ENCODE results near the gene CASTOR1. TPM values are rescaled to one million over a fixed set of nuclear protein-coding genes. Genes with fewer than 3 reads are reported as not detected.
A peak's percentile ranks its signal among the peaks of the same experiment; 100 is the strongest.

CASTOR1 gene
- total RNA-seq, 4 donors from 2014 or later, result 1.8 to 11.6 (median 6.0) TPM

DNA sequence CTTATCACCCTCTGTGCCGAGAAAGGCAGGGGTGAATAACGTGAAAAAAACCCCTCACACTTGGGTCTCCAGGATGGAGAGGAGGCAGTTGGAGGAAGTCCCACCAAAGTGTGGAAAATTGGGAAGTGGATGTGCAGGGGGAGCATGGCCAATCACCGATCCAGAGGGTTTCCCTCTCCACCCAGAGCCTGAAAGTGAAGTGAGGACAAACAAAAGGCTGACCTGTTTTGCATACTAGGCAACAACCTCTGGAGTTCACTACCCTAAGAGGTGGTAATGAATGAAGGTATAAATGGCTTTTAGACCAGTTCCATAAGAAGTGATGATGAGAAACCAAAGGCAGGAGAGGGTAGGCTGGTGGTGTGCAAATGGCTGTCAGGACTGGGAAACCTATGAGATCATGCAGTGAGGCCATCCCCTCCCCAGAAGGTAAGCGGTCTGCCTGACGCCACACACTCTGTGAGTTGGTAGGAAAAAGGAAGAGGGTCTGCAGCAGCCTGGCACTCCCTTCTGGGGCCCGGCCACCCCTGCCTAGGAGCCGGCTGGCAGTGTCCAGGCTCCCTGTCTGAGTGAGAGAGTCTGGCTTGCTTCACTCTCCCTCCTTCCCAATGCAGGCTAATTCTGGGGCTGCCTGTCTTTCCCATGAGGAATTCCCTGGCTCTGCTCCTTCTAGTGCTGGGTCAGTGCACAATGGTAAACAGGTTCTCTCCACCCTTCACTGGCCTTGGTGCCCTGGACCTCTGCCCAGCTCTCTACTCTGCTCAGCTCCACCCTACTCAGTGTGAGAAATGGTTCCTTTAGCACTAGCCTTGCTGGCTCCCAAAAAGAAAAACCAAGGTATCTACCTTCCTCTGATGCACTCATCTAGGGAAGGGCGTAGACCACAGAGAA lies 21.8 kb upstream of the CASTOR1 start:
- no peaks in the 10 kb centered on the region for H3K27me3 ChIP-seq
- peak in 1 of 3 donors; percentile 68 for DNase-seq
- H3K36me3 ChIP-seq, result no peaks in the 10 kb centered on the region
- peaks cover 10 to 93% (median 70%) of the 10 kb centered on the region in 4 donors for H3K4me1 ChIP-seq
- peak overlapping the region; percentile 59 to 89 (median 87) for H3K27ac ChIP-seq
- TF ChIP-seq, protein P1, sequence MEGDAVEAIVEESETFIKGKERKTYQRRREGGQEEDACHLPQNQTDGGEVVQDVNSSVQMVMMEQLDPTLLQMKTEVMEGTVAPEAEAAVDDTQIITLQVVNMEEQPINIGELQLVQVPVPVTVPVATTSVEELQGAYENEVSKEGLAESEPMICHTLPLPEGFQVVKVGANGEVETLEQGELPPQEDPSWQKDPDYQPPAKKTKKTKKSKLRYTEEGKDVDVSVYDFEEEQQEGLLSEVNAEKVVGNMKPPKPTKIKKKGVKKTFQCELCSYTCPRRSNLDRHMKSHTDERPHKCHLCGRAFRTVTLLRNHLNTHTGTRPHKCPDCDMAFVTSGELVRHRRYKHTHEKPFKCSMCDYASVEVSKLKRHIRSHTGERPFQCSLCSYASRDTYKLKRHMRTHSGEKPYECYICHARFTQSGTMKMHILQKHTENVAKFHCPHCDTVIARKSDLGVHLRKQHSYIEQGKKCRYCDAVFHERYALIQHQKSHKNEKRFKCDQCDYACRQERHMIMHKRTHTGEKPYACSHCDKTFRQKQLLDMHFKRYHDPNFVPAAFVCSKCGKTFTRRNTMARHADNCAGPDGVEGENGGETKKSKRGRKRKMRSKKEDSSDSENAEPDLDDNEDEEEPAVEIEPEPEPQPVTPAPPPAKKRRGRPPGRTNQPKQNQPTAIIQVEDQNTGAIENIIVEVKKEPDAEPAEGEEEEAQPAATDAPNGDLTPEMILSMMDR (IDR thresholded peaks at IDR 0.05), result no peak
- TF ChIP-seq POLR2A (IDR thresholded peaks at IDR 0.05), result no peak
- H3K4me3 ChIP-seq, result peak overlapping the region in 1 of 4 donors; percentile 14
- no peaks in the 10 kb centered on the region for H3K9me3 ChIP-seq

DNA sequence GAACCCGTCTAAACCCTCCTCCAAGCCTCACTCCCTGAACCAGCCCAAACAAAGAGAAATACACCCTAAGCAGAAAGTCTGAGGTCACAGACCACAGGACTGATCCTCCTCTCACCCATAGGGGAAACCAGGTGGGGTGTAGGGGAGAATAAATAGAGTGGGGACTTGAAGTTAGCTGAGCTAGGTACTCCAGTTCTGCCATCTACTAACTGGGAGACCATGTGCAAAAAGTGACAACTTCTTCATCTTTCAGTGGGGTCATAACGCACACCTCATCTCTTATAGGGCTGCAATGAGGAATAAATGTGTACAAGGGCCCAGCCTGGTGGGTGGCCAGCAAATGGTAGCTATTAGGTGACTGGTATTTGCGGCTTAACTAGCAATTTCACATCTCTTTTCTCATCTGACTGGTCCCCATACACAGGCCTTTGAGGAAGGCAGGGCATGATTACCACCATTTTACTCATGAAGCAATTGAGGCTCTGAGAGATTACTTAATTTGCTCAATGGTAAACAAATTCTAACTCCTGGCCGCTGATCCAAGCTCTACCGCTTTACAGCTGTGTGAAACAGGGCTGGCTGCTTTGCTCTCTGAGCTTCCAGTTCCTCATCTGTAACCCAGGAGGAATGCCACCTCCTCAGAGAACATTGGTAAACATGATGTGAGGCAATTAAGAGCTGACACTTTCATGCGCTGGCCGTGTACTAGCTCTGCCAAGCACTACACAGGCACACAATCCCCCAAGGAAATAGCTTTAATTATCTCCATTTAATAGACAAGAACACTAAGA lies 20.8 kb upstream of the CASTOR1 start:
- Histone ChIP-seq H3K36me3 (no peaks in the 10 kb centered on the region), H3K4me1 (peaks cover 17 to 96% (median 72%) of the 10 kb centered on the region in 4 donors), H3K9me3 (no peaks in the 10 kb centered on the region), H3K4me3 (no peak overlapping the region), H3K27me3 (no peaks in the 10 kb centered on the region), H3K27ac (peak overlapping the region; percentile 59 to 89 (median 87))
- DNase-seq, result peak in 2 of 3 donors; percentile 60 to 76
- TF ChIP-seq, protein P1 (IDR thresholded peaks at IDR 0.05), result peak in 1 of 6 experiments; percentile 24
- no peak for TF ChIP-seq POLR2A (IDR thresholded peaks at IDR 0.05)

DNA sequence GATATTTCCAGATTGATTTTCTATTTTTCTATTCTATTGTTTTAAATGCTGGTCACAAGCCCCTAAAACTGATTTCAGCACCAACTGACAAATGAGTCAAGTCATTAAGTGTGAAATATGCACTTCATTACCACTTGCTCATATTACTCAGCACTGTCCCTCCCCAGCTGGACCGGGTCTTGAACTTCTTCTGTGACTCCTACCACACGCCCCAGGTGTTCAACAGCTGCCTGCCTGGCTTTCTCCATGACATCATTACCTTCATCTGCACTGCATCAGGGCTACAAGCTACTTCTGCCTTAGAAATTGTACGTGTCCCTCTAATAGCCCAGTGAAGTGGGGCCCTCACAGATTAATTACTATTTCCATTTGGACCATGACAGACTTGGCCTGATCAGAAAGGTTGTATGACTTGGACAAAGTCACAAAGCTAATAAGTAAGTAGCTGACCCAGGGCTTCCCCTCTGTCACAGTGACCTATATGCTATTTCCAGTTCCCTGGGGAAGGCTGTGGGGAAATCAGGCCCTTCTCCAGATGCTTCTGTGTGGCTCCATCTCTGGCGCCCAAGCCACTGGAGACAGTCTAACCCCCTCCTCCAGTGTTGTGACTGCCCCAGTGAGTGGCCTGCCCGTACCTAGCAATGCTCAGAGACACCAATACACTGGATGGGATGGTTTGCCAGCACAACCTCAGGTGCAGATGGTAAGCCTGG lies 19.4 kb upstream of the CASTOR1 start:
- Histone ChIP-seq H3K27ac (peak overlapping the region; percentile 59 to 89 (median 87)), H3K36me3 (peaks cover 0 to 7% (median 0%) of the 10 kb centered on the region in 3 donors), H3K9me3 (no peaks in the 10 kb centered on the region), H3K27me3 (no peaks in the 10 kb centered on the region), H3K4me3 (no peak overlapping the region), H3K4me1 (peaks cover 19 to 97% (median 74%) of the 10 kb centered on the region in 4 donors)
- no peak for TF ChIP-seq POLR2A (IDR thresholded peaks at IDR 0.05)
- TF ChIP-seq, protein P1 (IDR thresholded peaks at IDR 0.05), result no peak
- DNase-seq, result peak in 2 of 3 donors; percentile 78 to 84

DNA sequence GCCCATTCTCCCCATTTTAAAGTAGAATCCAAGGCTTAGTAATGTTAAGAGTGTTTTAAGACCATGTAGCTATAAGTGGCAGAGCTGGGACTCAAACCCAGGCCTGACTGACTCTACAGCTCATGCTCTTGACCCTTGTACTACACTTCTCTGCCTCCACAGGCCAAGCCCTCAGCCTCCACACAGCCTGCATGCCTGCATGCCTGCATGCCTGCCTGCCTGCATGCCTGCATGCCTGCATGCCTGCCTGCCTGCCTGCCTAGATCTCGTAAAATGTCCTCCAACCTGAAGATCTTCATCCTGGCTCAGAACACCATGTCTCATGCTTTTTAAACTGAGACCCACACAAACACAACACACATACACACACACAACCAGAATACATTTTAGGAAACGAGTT lies 18.8 kb upstream of the CASTOR1 start:
- Histone ChIP-seq H3K27ac (peak overlapping the region; percentile 59 to 89 (median 87)), H3K9me3 (no peaks in the 10 kb centered on the region), H3K4me3 (no peak overlapping the region), H3K4me1 (peaks cover 18 to 99% (median 77%) of the 10 kb centered on the region in 4 donors), H3K27me3 (no peaks in the 10 kb centered on the region), H3K36me3 (peaks cover 0 to 13% (median 0%) of the 10 kb centered on the region in 3 donors)
- TF ChIP-seq, protein P1 (IDR thresholded peaks at IDR 0.05), result no peak
- TF ChIP-seq POLR2A (IDR thresholded peaks at IDR 0.05), result no peak
- no peak for DNase-seq

DNA sequence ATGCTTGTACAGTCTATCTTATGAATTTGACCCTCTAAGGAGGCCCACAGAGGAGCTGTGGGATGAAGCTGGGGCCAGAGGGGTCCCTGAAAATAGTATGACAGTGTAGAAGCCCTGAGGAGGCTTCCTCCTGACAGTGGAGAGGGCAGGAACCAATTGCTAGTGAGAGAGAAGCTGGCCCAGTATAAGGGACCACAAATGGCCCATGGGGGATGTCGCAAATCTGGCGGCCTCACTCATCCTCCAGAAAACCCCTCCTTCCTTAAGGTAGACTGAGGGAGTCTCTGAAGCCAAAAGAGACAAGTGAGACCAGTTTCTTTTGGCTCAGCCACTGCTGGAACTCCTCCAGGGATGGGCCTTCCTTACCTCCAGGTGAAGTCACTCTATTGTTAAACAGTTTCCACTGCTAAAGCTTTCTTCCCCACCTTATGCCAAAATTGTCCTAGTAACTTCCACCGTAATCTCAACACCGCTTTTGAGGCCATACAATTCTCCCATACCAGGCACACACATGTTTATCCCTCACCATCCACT lies 17.8 kb upstream of the CASTOR1 start:
- no peaks in the 10 kb centered on the region for H3K9me3 ChIP-seq
- DNase-seq, result no peak
- no peak overlapping the region for H3K4me3 ChIP-seq
- peak overlapping the region; percentile 83 to 89 (median 87) for H3K27ac ChIP-seq
- peaks cover 0 to 17% (median 0%) of the 10 kb centered on the region in 3 donors for H3K36me3 ChIP-seq
- no peak for TF ChIP-seq POLR2A (IDR thresholded peaks at IDR 0.05)
- TF ChIP-seq, protein P1 (IDR thresholded peaks at IDR 0.05), result no peak
- H3K27me3 ChIP-seq, result no peaks in the 10 kb centered on the region
- H3K4me1 ChIP-seq, result peaks cover 18 to 99% (median 80%) of the 10 kb centered on the region in 4 donors

Measured in Peyer's patch (tissue), 4 donors.